Retinal pigment epithelial cell (primary cell): ENCODE measurements around the gene ATN1.

Experiments
- DNase-seq: peaks from one replicate; pipeline ENCODE4 v3.0.0-alpha.2; 2010; ENCODE audit warnings: low read depth
- H3K4me3 ChIP-seq: 2 replicates; pipeline ENCODE4 v1.5.1; 2011; ENCODE audit warnings: mild to moderate bottlenecking, low read length, control low read depth, moderate library complexity
- CTCF ChIP-seq: conservative IDR thresholded peaks from 2 replicates; pipeline ENCODE4 v1.5.1; 2011; ENCODE audit warnings: low read depth, low read length, control low read depth, inconsistent platforms

The ATN1 gene

DNA sequence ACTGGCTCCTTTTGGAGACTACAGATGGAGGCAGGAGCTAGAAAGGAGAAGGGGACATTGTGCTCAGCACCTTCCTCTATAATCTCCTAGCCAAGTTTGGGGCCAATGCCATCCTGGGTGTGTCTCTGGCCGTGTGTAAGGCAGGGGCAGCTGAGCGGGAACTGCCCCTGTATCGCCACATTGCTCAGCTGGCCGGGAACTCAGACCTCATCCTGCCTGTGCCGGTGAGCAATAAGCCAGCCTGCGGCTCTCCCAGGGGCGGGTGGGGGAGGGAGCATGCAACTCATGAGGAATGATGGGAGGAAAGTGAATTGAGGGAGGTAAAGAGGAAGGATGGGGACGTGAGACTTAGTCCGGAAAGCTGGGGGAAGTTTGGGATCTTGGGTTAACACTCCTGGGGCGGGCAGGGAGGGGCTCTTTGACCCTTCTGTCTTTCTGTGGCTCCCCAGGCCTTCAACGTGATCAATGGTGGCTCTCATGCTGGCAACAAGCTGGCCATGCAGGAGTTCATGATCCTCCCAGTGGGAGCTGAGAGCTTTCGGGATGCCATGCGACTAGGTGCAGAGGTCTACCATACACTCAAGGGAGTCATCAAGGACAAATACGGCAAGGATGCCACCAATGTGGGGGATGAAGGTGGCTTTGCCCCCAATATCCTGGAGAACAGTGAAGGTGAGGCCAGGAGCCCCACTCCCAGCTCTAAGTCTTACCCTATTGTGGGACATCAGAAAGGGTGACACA lies 10.1 kb upstream of the ATN1 start:
- no peak for DNase-seq
- no peak overlapping the region for H3K4me3 ChIP-seq
- TF ChIP-seq CTCF, result no peak

DNA sequence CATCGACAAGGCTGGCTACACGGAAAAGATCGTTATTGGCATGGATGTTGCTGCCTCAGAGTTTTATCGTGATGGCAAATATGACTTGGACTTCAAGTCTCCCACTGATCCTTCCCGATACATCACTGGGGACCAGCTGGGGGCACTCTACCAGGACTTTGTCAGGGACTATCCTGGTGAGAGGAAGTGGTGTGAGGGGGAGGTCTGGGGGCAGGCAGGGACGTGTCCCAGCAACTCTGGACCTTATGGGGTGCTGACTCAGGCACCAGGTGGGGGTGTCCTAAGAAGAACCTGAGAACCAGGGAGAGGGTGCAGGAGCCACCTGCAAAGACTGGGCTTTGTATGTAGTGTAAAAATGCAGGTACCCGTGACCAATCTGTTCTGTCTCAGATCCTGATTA lies 8.2 kb upstream of the ATN1 start:
- no peak for TF ChIP-seq CTCF
- no peak for DNase-seq
- no peak overlapping the region for H3K4me3 ChIP-seq

DNA sequence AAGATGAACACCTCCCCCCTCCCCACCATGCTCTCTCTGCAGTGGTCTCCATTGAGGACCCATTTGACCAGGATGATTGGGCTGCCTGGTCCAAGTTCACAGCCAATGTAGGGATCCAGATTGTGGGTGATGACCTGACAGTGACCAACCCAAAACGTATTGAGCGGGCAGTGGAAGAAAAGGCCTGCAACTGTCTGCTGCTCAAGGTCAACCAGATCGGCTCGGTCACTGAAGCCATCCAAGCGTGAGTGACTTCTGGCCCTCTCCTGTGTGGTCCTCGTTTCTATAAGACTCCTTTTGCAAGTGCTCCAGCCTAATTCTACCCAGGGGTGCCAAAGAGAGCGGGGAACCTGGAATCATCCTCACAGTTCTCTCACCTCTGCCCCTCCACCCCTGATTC lies 6.2 kb upstream of the ATN1 start:
- no peak for DNase-seq

GRCh38 chr12:6921996-6922946 lies 5.5 kb upstream of the ATN1 start:
- no peak overlapping the region for H3K4me3 ChIP-seq
- no peak for DNase-seq
- no peak for TF ChIP-seq CTCF

More for the DNA sequence above, 6.2 kb upstream of the ATN1 start:
- no peak for TF ChIP-seq CTCF
- no peak overlapping the region for H3K4me3 ChIP-seq

- TF ChIP-seq CTCF, result no peak
- DNase-seq, result no peak
- H3K4me3 ChIP-seq, result no peak overlapping the region
Measured at GRCh38 chr12:6923003-6923732, 4.6 kb upstream of the ATN1 start.

DNA sequence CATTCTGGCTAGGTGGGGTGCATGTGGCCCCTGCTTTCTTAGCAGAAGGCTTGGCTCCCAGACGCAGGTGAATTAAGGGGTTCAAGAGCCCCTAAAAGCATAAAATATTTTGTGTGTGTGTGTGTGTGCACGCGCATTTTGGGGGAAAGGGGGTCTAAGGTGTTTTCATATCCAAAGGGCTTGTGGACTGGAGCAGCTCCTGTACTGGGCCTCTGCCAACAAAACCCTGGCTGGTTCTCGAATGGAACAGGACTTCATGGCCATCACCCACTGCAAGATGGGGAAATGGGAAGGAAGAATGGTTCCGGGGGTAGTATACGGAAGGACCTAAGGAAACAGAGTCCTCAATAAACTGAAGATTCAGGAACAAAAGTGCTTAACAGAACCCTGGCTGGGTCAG lies 3.9 kb upstream of the ATN1 start:
- no peak overlapping the region for H3K4me3 ChIP-seq
- TF ChIP-seq CTCF, result no peak
- DNase-seq, result no peak
